Measurements from ENCODE around the gene DRGX. TPM values are rescaled to one million over a fixed set of nuclear protein-coding genes. Genes with fewer than 3 reads are reported as not detected.

Gene DRGX
- total and polyA plus RNA-seq, 4 donors, result 3.4 to 67.8 (median 40.3) TPM

DNA sequence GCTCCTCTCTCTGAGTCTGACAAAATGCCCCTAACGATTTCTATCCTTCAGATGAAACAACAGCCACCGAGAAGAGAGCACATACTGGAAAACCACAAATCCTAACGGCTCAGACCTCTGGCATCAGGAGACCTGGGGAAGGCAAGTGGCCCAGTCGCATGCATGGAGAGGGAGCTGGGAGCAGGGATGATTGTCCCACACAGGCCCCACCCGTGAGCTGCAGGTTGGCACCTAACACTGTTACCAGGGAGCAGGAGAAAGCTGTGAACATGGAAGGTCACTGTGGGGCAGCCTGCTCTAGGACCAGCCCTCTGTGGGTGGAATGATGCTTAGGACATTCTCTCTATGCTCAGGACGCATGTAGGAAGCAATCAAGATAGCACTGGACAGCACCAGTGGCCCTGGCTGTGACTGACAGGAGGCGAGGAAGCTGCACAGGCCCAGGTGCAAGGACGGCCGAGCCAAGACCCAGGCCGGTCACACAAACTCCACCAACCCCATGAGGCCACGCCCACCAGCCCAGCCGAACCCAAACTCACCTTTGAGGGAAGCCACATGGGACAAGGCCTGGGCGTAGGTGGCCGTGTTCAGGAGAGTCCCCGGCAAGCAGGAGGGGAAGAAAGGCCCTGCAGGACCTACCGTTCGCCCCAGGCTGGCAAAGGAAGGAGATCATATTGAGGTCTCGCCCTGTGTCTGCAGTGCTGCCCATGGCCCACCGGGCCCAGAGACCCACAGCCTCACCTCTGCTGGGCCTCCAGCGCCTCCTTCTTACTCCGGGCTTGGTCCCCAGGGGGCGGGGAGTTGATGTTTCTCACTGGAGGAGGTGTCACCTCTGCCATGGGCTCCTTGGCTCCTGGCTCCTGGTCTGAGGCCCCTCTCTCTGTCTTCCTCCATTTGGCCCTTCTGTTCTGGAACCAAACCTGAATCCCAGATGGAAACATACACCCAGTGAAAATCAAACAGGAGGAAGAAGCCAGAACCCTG lies 9.7 kb downstream of the DRGX start:
- Histone ChIP-seq H3K9me3 (ENCODE audit: control insufficient read depth, insufficient read depth, low read length) (no peaks in the 10 kb centered on the region), H3K4me1 (ENCODE audit: control insufficient read depth, insufficient read depth, low read length) (peaks cover 13% of the 10 kb centered on the region), H3K36me3 (ENCODE audit: control insufficient read depth, insufficient read depth, low read length) (peaks cover 36% of the 10 kb centered on the region), H3K27ac (ENCODE audit: low read depth, low read length) (no peak overlapping the region), H3K4me3 (ENCODE audit: low read depth, low read length) (no peak overlapping the region), H3K27me3 (ENCODE audit: control insufficient read depth, insufficient read depth, low read length) (peaks cover 10% of the 10 kb centered on the region)
- DNase-seq (ENCODE audit: low read depth in 4 of 6, low spot score in 6 of 6), result no peak
- 79% methylated on average over 19 of the region's 22 CpGs for WGBS (ENCODE audit: insufficient coverage)

DNA sequence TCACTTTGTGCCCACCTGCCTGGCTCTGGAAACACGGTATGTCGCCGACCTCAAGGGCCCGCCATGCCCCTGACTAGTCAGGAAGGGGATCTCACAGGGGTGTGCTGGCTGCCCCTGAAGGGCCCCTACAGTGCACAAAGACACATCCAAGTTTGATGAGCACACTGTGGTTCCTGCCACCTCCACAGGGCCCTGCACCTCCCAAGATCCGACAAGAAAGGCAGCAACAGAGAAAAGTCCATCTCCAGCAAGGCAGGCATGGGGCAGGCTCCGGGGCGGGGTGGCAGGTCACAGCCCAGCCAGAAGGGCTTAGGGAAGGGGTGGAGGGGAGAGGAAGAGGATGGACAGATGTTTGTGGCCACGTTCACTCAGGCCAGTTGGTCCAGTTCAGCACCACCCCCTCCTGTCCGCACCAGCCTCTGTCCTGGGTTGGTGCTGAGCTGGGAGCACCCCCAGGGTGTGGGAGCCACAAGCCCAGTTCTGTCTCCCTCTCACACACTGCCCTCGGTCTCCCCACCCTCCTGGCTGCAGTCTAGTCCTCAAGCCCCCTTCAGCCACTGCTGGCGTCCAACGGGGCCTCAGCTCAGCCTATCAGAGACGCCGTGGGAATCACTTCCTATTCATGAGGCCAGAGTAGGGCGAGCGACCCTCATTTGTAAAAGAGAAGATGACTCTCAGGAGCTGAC lies 11.5 kb downstream of the DRGX start:
- Histone ChIP-seq H3K9me3 (ENCODE audit: control insufficient read depth, insufficient read depth, low read length) (no peaks in the 10 kb centered on the region), H3K36me3 (ENCODE audit: control insufficient read depth, insufficient read depth, low read length) (peaks cover 45% of the 10 kb centered on the region), H3K4me1 (ENCODE audit: control insufficient read depth, insufficient read depth, low read length) (peaks cover 16% of the 10 kb centered on the region), H3K27me3 (ENCODE audit: control insufficient read depth, insufficient read depth, low read length) (no peaks in the 10 kb centered on the region), H3K27ac (ENCODE audit: low read depth, low read length) (no peak overlapping the region), H3K4me3 (ENCODE audit: low read depth, low read length) (no peak overlapping the region)
- DNase-seq (ENCODE audit: low read depth in 4 of 6, low spot score in 6 of 6), result no peak
- 58% methylated on average over 14 of the region's 16 CpGs for WGBS (ENCODE audit: insufficient coverage)

DNA sequence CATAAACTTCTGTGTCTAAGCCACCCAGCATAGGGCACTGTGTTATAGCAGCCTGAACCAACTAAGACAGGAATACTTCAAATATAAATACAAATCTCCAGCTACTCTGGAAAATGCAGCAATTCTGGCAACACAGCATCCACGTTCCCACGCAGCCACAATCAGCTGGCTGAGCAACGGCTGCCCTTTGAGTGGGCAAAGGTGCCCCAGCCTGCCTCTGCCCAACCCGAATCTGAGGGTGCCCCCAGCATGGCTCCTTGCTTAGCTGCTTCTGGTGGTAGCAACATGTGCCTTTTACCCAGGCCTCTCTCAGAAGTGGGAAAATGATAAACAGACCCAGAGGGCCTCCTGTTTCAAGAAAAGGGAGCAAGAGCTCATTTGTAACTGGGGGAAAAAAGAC lies 12.0 kb downstream of the DRGX start:
- 74% methylated on average over 4 of the region's 4 CpGs for WGBS (ENCODE audit: insufficient coverage)
- Histone ChIP-seq H3K27ac (ENCODE audit: low read depth, low read length) (no peak overlapping the region), H3K27me3 (ENCODE audit: control insufficient read depth, insufficient read depth, low read length) (no peaks in the 10 kb centered on the region), H3K4me3 (ENCODE audit: low read depth, low read length) (no peak overlapping the region), H3K36me3 (ENCODE audit: control insufficient read depth, insufficient read depth, low read length) (peaks cover 46% of the 10 kb centered on the region), H3K9me3 (ENCODE audit: control insufficient read depth, insufficient read depth, low read length) (no peaks in the 10 kb centered on the region), H3K4me1 (ENCODE audit: control insufficient read depth, insufficient read depth, low read length) (peaks cover 16% of the 10 kb centered on the region)
- DNase-seq (ENCODE audit: low read depth in 4 of 6, low spot score in 6 of 6), result no peak

DNA sequence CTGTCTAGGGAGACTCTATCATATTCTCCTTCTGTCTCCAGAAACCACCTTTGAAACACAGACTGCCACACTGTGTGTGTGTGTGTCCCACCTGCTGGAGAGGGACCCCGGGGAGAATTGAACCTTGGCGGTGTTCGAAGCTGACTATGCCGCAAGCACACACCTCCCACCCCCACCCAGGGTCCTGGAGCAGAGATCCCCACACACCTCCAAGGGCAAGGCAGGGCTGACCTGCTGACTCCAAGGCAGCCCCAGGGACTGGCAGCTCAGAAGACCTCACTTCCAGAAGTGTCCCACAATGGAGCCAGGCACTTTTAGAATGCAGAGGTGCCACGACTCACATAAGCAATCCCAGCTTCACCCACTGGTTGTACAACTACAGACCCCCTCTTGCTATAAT lies 13.1 kb downstream of the DRGX start:
- WGBS (ENCODE audit: insufficient coverage), result 93% methylated on average over 3 of the region's 5 CpGs
- peaks cover 16% of the 10 kb centered on the region for H3K4me1 ChIP-seq (ENCODE audit: control insufficient read depth, insufficient read depth, low read length)
- DNase-seq (ENCODE audit: low read depth in 4 of 6, low spot score in 6 of 6), result no peak

DNA sequence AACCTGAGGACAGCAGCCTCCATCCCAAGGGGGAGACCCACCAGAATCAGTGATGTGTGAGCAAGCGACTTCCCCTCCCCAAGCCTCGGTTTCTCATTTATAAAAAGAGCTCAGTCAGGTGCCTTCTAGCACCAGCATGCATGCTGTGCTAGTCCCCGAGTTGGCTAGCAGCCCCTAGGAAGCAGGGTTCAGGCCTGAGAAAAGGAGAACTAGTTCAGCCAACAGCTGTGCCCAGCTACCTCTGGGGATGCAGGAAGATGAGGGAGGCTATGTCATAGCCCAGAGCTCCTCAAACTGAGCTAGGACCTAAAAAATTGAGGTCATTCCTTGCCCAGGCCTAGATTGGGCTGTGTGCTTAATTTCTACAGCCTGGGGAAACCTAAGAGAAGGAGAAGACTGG lies 13.7 kb downstream of the DRGX start:
- no peak overlapping the region for H3K27ac ChIP-seq (ENCODE audit: low read depth, low read length)
- no peak overlapping the region for H3K4me3 ChIP-seq (ENCODE audit: low read depth, low read length)
- H3K9me3 ChIP-seq (ENCODE audit: control insufficient read depth, insufficient read depth, low read length), result no peaks in the 10 kb centered on the region
- H3K27me3 ChIP-seq (ENCODE audit: control insufficient read depth, insufficient read depth, low read length), result no peaks in the 10 kb centered on the region
- peaks cover 16% of the 10 kb centered on the region for H3K4me1 ChIP-seq (ENCODE audit: control insufficient read depth, insufficient read depth, low read length)
- 59% methylated on average over 2 of the region's 3 CpGs for WGBS (ENCODE audit: insufficient coverage)
- H3K36me3 ChIP-seq (ENCODE audit: control insufficient read depth, insufficient read depth, low read length), result peaks cover 44% of the 10 kb centered on the region
- no peak for DNase-seq (ENCODE audit: low read depth in 4 of 6, low spot score in 6 of 6)

More for the DNA sequence above, 13.1 kb downstream of the DRGX start:
- no peak overlapping the region for H3K4me3 ChIP-seq (ENCODE audit: low read depth, low read length)
- H3K27ac ChIP-seq (ENCODE audit: low read depth, low read length), result no peak overlapping the region
- H3K9me3 ChIP-seq (ENCODE audit: control insufficient read depth, insufficient read depth, low read length), result no peaks in the 10 kb centered on the region
- H3K27me3 ChIP-seq (ENCODE audit: control insufficient read depth, insufficient read depth, low read length), result no peaks in the 10 kb centered on the region
- H3K36me3 ChIP-seq (ENCODE audit: control insufficient read depth, insufficient read depth, low read length), result peaks cover 46% of the 10 kb centered on the region

DNA sequence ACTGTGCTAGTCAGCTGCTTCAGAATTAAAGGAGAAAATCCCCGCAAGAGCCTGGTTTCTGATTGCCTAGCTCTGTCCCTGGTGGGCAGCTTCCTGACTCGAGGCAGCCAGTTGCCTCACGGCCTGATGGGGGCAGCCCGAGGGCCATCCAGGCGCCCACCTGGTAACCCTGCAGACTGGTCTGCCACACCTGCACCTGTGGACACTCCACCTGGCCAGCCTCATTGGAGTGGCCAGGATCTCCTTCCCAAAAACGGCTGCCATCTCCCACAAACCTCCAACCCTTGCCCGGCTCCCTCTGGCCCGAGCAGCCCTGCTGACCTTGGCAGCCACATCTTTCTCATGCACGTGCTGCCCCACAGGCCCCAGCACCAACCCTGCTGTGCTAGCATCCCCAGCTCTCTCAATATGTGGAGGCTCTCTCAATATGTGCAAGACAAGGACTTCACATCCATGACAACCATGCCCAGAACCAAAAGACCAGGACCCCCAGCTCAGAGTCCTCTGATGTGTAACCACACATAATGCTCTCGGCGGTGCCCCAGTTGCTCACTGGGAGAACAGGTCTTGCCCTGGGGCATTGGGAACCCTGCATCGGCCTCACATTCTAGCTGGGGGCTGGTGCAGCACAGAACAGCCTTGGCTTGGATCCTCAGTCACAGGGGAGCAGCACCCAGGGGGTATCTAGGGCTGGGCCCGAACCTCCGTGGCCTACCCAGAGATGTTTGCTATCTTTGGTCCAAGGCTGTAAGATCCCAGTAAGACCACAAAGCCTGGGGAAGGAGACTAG lies 14.6 kb downstream of the DRGX start:
- H3K9me3 ChIP-seq (ENCODE audit: control insufficient read depth, insufficient read depth, low read length), result no peaks in the 10 kb centered on the region
- H3K4me3 ChIP-seq (ENCODE audit: low read depth, low read length), result no peak overlapping the region
- 76% methylated on average over 14 of the region's 14 CpGs for WGBS (ENCODE audit: insufficient coverage)
- DNase-seq (ENCODE audit: low read depth in 4 of 6, low spot score in 6 of 6), result no peak
- no peaks in the 10 kb centered on the region for H3K27me3 ChIP-seq (ENCODE audit: control insufficient read depth, insufficient read depth, low read length)
- peaks cover 10% of the 10 kb centered on the region for H3K4me1 ChIP-seq (ENCODE audit: control insufficient read depth, insufficient read depth, low read length)
- H3K27ac ChIP-seq (ENCODE audit: low read depth, low read length), result no peak overlapping the region
- peaks cover 36% of the 10 kb centered on the region for H3K36me3 ChIP-seq (ENCODE audit: control insufficient read depth, insufficient read depth, low read length)

DNA sequence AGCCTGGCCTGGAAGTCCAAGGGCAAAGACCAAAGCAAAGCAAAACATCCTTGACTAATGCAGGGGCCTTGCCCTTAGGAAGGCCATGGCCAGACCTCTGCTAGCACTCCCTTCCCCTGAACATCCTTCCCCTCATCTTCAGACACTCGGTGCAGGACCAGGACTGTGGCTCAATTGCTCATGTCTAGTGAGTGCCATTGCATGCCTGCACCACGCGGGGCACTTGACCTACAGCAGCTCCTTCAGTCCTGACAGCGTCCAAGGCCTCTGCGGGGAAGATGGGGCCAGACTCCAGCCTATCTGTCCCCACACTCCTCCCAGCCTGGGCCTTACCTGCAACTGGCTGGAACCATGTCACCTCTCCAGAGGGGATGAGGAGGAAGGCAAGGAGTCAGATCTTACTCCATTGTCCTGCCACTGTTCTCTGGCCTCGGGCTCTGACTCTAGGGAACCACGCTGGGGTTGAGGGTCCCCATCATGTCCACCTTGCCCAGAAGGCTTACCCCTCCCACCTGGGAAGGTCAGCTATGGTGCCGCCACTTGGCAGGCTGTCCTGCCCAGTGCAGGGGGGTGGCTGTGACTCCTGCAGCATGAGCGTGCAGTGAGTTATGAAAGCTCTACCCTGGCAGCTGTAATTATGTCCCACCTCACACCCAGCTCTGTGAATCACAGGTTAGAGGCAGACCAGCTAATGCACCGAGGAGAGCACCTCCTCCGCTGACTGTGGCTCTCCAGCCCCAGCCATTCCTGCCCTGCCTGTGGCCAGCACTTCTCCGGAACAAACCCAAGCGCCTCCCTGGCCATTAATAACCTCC lies 16.1 kb downstream of the DRGX start:
- DNase-seq (ENCODE audit: low read depth in 4 of 6, low spot score in 6 of 6), result no peak
- H3K9me3 ChIP-seq (ENCODE audit: control insufficient read depth, insufficient read depth, low read length), result no peaks in the 10 kb centered on the region
- peaks cover 28% of the 10 kb centered on the region for H3K36me3 ChIP-seq (ENCODE audit: control insufficient read depth, insufficient read depth, low read length)
- H3K4me3 ChIP-seq (ENCODE audit: low read depth, low read length), result no peak overlapping the region
- H3K27ac ChIP-seq (ENCODE audit: low read depth, low read length), result no peak overlapping the region
- WGBS (ENCODE audit: insufficient coverage), result 62% methylated on average over 8 of the region's 13 CpGs
- H3K4me1 ChIP-seq (ENCODE audit: control insufficient read depth, insufficient read depth, low read length), result peaks cover 6% of the 10 kb centered on the region
- no peaks in the 10 kb centered on the region for H3K27me3 ChIP-seq (ENCODE audit: control insufficient read depth, insufficient read depth, low read length)

DNA sequence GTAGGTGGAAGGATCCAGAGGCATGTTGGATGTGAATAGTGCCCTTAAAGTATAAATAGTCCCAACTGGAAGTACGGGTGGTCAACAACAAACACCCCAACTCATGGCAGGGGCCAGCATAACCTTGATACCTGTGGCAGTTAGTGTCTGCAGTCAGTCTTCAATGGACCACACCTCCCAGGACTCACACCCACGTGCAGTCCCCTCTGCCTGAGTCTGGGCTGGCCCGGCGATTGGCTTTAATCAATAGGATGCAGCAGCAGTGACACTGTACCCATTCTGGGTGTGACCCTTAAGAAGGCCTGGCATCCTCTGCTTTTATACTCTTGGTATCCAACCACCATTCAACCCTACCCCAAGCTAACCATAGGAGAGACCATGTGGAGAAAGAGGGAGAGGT lies 18.6 kb downstream of the DRGX start:
- DNase-seq (ENCODE audit: low read depth in 4 of 6, low spot score in 6 of 6), result no peak
- Histone ChIP-seq H3K4me3 (ENCODE audit: low read depth, low read length) (no peak overlapping the region), H3K27ac (ENCODE audit: low read depth, low read length) (no peak overlapping the region), H3K36me3 (ENCODE audit: control insufficient read depth, insufficient read depth, low read length) (peaks cover 16% of the 10 kb centered on the region), H3K9me3 (ENCODE audit: control insufficient read depth, insufficient read depth, low read length) (no peaks in the 10 kb centered on the region), H3K4me1 (ENCODE audit: control insufficient read depth, insufficient read depth, low read length) (peaks cover 6% of the 10 kb centered on the region), H3K27me3 (ENCODE audit: control insufficient read depth, insufficient read depth, low read length) (no peaks in the 10 kb centered on the region)
- 62% methylated on average over 2 of the region's 4 CpGs for WGBS (ENCODE audit: insufficient coverage)

DNA sequence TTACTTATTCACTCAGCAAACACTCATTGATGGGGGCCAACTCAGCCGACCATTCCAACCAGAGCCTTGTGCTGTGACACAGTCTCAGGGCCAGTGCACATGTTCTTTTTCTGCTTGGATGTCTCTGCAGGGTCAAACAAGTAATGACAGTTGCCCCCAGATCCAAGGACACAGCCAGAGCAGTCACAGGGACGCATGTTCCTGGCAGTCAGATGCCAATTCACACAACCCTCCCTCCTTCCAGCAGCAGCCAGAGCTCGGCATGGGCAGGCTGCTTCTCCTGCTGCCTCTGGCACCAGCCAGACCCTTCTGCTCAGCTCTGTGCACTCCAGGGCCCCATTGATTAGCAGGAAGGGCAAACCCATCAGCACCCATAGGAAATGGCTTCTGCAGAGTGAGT lies 20.3 kb downstream of the DRGX start:
- H3K27me3 ChIP-seq (ENCODE audit: control insufficient read depth, insufficient read depth, low read length), result no peaks in the 10 kb centered on the region
- H3K9me3 ChIP-seq (ENCODE audit: control insufficient read depth, insufficient read depth, low read length), result no peaks in the 10 kb centered on the region
- no peak for DNase-seq (ENCODE audit: low read depth in 4 of 6, low spot score in 6 of 6)
- peaks cover 7% of the 10 kb centered on the region for H3K36me3 ChIP-seq (ENCODE audit: control insufficient read depth, insufficient read depth, low read length)
- H3K27ac ChIP-seq (ENCODE audit: low read depth, low read length), result no peak overlapping the region
- 84% methylated on average over 3 of the region's 3 CpGs for WGBS (ENCODE audit: insufficient coverage)
- no peaks in the 10 kb centered on the region for H3K4me1 ChIP-seq (ENCODE audit: control insufficient read depth, insufficient read depth, low read length)
- H3K4me3 ChIP-seq (ENCODE audit: low read depth, low read length), result no peak overlapping the region
